AG04450 (cell line): ENCODE measurements around the gene RBKS. TPM values are rescaled to one million over a fixed set of nuclear protein-coding genes. Genes with fewer than 3 reads are reported as not detected.
"Not testable (repeated sequence)": the region's sequence is repeated elsewhere in the genome, so short reads cannot be mapped to it uniquely, and the experiment has no call there.

Experiments used
- CTCF ChIA-PET: fragments of 300-600, 350-600 bp; formaldehyde crosslinking; extraction: SDS; loops from one replicate; lab custom pipeline; 2022; ENCODE audit warnings: antibody characterized with exemption, inconsistent platforms; lab: Charles Lee
- POLR2A ChIA-PET: fragments of 350-600 bp; formaldehyde crosslinking; extraction: SDS; loops from one replicate; lab custom pipeline; 2021; ENCODE audit warnings: antibody characterized with exemption, inconsistent platforms; lab: Yijun Ruan, JAX
- DNase-seq: peaks from one replicate; pipeline ENCODE4 v3.0.0-alpha.2; 2011; ENCODE audit warnings: low read depth, low spot score
- H3K27ac ChIP-seq: one replicate; pipeline ENCODE4 v1.5.1; 2012; ENCODE audit warnings: low read depth, low read length, control low read depth
- H3K27me3 ChIP-seq: one replicate; pipeline ENCODE4 v1.6.0; 2012; ENCODE audit warnings: low read length; ENCODE audit not compliant: control insufficient read depth, insufficient read depth
- H3K4me3 ChIP-seq: 2 replicates; pipeline ENCODE4 v1.5.1; 2011; ENCODE audit warnings: mild to moderate bottlenecking, low read depth, low read length, control low read depth
- H3K9me3 ChIP-seq: 2 replicates; pipeline ENCODE4 v1.5.1; 2012; ENCODE audit warnings: low read length; ENCODE audit not compliant: control insufficient read depth, insufficient read depth
- CTCF ChIP-seq: IDR thresholded peaks from 2 replicates; pipeline ENCODE4 v1.5.1; 2011; ENCODE audit warnings: low read depth, low read length, control low read depth, inconsistent platforms
- polyA plus RNA-seq: library from polyadenylated mRNA; depleted of rRNA; stranded (reverse); fragments of >200 nt; gene quantifications from 2 replicates; pipeline ENCODE4 v1.2.3, GENCODE V29; 2011

The RBKS gene
- polyA plus RNA-seq, 1 experiment, result 1.5 TPM

GRCh38 chr2:27747827-27748352 is 142.3 kb downstream of the RBKS start:
- Histone ChIP-seq H3K27me3 (no peaks in the 10 kb centered on the region), H3K9me3 (peaks cover 12% of the 10 kb centered on the region; the same call in 1 of the 2 replicates), H3K27ac (no peak overlapping the region), H3K4me3 (no peak overlapping the region)
- ChIA-PET POLR2A (no interaction called here), CTCF (no interaction called here)
- no peak for TF ChIP-seq CTCF
- no peak for DNase-seq

GRCh38 chr2:27746325-27746724 is 143.9 kb downstream of the RBKS start:
- DNase-seq, result no peak
- ChIA-PET POLR2A (no interaction called here), CTCF (no interaction called here)

GRCh38 chr2:27745494-27745893 is 144.7 kb downstream of the RBKS start:
- H3K27me3 ChIP-seq, DNase-seq, H3K4me3 ChIP-seq, H3K27ac ChIP-seq: not testable (repeated sequence)
- POLR2A ChIA-PET, result interaction anchor here (0.7 kb wide), 3 partner anchors 163 to 674 kb away, joined by 3 to 4 read pairs (median 3); partner anchors contain the start of genes OST4 and ZNF512
- CTCF ChIA-PET, result interaction anchor here (0.7 to 2.8 kb wide), 3 partner anchors 9 to 546 kb away, joined by 3 to 11 read pairs (median 4); no protein-coding TSS in a partner anchor
- H3K9me3 ChIP-seq, result peaks cover 12% of the 10 kb centered on the region; the same call in 1 of the 2 replicates

More at GRCh38 chr2:27746325-27746724, 143.9 kb downstream of the RBKS start:
- TF ChIP-seq CTCF, result no peak
- Histone ChIP-seq H3K27ac (no peak overlapping the region), H3K4me3 (no peak overlapping the region), H3K9me3 (peaks cover 12% of the 10 kb centered on the region; the same call in 1 of the 2 replicates), H3K27me3 (no peaks in the 10 kb centered on the region)

DNA sequence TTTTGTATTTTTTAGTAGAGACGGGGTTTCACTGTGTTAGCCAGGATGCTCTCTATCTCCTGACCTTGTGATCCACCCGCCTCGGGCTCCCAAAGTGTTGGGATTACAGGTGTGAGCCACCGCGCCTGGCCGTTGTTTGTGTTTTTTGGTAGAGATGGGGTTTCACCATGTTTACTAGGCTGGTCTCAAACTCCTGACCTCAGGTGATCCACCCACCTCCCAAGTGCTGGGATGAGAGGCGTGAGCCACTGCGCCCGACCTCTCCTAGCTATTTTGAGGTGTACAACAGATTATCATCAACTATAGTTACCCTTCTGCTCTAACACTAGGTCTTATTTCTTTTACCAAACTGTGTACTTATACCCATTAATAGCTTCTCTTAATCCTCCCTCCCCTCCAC is 147.6 kb downstream of the RBKS start:
- Histone ChIP-seq H3K4me3 (no peak overlapping the region), H3K9me3 (no peaks in the 10 kb centered on the region), H3K27ac (no peak overlapping the region), H3K27me3 (no peaks in the 10 kb centered on the region)
- DNase-seq, result no peak
- POLR2A ChIA-PET, result no interaction called here
- TF ChIP-seq CTCF, result no peak
- CTCF ChIA-PET, result no interaction called here

GRCh38 chr2:27741673-27742072 is 148.5 kb downstream of the RBKS start:
- DNase-seq, result no peak
- no peak overlapping the region for H3K4me3 ChIP-seq
- ChIA-PET POLR2A (no interaction called here), CTCF (interaction anchor here (0.6 kb wide), 1 partner anchor 18 kb away, joined by 4 read pairs; no protein-coding TSS in a partner anchor)
- TF ChIP-seq CTCF, result no peak
- no peaks in the 10 kb centered on the region for H3K27me3 ChIP-seq
- H3K27ac ChIP-seq, result no peak overlapping the region
- H3K9me3 ChIP-seq, result no peaks in the 10 kb centered on the region
